Fibroblast of skin of abdomen (primary cell): ENCODE data around the gene DOLPP1.
A peak's percentile ranks its signal among the peaks of the same experiment; 100 is the strongest.
"Not testable (repeated sequence)": the region's sequence is repeated elsewhere in the genome, so short reads cannot be mapped to it uniquely, and the experiment has no call there.

Experiments
- DNase-seq: peaks from one replicate; pipeline ENCODE4 v3.0.0-alpha.2; 2013

Gene DOLPP1

GRCh38 chr9:129111528-129112151, 30.7 kb downstream of the DOLPP1 start:
- DNase-seq: peak; percentile 50

GRCh38 chr9:129112526-129112925, 31.6 kb downstream of the DOLPP1 start:
- DNase-seq: not testable (repeated sequence)

DNA sequence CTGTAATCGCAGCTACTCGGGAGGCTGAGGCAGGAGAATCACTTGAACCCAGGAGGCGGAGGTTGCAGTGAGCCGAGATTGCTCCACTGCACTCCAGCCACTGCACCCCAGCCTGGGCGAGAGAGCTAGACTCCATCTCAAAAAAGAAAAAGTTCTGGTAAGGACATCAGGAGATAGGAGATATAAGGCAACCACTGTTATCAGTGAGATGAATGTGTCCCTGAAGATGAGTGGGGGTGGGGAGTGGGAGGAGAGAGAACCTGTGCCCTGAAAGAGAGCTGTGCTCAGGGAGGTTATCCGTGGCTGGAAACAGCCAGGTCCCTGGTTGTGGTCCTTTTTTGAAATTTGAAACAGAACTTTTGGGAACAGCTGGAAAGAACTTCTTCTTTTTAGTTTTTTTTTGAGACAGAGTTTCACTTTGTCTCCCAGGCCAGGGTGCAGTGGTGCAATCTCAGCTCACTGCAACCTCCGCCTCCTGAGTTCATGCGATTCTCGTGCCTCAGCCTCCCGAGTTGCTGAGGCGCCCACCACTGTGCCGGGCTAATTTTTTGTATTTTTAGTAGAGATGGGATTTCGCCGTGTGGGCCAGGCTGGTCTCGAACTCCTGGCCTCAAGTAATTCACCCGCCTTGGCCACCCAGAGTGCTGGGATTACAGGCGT, 32.9 kb downstream of the DOLPP1 start:
- no peak for DNase-seq

GRCh38 chr9:129118799-129119198, 37.9 kb downstream of the DOLPP1 start:
- DNase-seq: no peak

DNA sequence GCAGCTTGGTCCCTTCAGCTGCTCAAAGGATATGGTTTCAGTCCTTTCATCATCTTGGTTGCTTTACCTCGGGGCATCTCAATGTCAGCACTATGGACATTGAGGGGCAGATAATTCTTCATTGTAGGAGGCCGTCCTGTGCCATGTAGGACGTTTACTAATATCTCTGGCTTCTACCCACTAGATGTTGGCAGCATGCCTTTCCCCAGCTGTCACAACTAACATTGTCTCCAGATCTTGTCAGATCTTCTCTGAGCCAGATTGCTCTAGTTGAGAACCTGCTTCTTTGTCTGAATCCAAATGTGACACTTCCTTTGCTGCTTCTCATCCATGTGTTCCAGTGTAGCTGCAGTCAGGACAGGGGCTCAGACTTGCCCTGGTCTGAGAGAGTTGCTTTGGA, 40.6 kb downstream of the DOLPP1 start:
- no peak for DNase-seq

- no peak for DNase-seq
These were observed 41.2 kb downstream of the DOLPP1 start for GRCh38 chr9:129122133-129122532.

DNA sequence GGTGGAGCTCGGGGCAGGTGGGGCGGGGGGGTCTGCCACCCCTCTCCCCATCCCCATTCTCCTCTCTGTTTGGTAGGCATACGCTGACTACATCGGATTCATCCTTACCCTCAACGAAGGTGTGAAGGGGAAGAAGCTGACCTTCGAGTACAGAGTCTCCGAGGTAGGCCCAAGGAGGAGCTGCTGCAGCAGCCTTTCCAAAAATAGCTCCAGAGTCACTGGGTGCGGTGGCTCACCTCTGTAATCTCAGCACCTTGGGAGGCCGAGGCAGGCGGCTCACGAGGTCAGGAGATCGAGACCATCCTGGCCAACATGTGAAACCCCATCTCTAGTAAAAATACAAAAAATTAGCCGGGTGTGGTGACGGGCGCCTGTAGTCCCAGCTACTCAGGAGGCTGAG, 42.1 kb downstream of the DOLPP1 start:
- DNase-seq: not testable (repeated sequence)

DNA sequence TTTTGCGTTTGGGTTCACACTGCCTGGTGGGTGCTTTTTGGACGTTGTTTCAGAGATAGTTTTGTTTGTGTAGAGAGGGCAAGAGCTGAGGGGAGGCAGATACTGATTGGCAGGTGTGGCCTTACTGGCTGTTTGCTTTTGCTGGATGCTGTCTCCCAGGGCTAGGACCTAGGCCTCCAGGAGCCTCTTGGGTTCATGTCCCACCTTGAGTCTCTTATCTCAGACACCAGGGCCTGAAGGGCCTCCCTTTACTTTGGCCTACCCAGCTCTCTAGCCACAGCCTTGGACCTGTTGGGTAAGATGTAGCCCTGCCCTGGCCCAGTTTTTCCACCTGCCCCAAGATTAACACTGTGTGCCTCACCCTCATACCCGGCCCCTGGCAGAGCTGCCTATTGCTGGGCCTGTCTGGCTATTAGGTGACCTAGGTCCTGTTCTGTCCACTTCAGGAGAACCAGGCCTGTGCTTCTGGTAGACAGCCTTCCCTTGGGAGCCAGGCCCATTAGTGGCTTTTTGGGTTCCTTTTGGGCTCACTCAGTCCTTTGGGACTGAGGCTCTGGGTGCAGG, 43.7 kb downstream of the DOLPP1 start:
- no peak for DNase-seq

GRCh38 chr9:129125478-129125877, 44.6 kb downstream of the DOLPP1 start:
- DNase-seq: peak; percentile 71

DNA sequence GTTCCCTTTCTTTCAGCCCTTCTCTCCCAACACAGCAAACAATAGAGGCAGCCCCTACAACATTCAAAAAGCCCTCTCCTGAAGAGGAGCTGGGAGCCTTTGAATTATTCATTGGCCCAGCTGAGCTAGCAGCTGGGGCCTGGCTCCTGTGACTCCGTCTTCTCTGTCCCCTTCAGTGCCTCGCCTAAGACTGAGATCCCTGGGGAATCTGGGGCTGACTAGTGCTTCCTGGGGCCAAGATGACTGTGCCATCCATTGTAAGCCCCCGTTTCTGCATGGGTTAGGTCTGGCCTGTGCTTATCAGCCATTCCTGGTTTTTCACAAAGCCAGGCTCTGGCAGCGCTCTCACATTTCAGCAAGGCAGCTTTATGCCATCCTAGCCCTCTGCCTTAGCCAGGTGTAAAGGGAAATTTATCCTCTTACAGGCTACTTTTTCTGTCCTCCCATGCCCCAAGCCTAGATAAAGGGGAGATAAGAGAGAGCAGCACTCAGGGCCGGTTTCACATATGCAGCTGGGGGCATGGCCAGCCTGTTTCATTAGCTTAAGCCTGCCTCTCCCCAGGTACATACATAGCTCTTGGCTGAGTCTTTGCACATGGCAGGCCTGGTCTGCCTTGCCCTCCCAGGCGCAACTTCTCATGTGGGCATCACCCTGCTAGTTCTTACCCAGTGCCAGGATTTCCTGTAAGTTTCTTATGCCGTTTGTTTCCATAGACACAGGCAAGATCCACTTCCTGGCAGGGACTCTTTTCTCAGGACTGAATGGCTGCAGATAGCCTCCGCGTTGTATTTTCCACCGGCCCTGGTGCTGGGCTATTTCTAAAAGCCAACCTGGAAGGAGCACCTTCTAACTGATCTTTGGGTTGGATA, 46.1 kb downstream of the DOLPP1 start:
- DNase-seq: no peak

DNA sequence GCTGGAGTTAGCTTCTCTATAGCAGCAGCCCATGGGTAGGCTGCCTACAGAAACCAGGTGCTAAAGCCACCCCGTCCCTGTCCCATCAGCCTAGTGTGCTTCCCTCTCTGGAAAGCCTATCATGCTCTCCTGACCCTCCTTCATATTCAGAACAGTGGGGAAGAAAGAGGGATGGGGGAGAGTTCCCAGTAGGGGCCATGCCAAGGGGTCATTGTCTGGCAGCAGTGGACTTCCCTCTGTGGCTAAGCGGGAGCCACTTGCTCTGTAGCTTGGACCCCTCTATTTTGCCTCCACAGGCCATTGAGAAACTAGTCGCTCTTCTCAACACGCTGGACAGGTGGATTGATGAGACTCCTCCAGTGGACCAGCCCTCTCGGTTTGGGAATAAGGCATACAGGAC, 47.8 kb downstream of the DOLPP1 start:
- no peak for DNase-seq

DNA sequence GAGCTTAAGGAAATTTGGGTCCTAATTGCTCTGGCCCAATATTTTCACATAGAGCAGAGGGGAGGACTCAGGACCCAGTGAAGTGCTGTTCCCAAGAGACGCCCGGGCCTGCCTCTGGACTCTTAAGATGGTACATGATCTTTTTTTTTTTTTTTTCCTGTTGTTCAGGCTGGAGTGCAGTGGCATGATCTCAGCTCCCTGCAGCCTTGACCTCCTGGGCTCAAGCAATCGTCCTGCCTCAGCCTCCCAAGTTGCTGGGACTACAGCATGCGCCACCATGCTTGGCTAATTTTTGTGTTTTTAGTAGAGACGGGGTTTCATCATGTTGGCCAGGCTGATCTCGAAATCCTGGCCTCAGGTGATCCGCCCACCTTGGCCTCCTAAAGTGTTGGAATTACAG, 49.4 kb downstream of the DOLPP1 start:
- not testable (repeated sequence) for DNase-seq

DNA sequence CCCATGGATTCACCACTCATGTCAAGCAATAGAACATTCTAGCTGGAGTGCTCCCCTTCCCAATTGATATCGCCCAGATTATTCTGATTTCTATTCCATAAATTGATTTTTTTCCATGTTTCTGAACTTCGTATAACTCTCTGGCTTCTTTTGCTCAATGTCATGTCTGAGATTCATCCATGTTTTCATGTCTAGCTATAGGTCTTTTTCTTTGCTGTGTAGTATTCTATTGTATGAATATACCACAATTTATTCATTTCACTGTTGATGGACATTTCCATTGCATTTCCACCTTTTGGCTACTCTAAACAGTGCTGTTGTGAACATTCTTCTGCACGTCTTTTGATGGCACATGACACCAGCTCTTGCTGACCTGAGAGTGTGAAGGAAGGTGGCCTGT, 49.9 kb downstream of the DOLPP1 start:
- DNase-seq: no peak

GRCh38 chr9:129131300-129132145, 50.6 kb downstream of the DOLPP1 start:
- DNase-seq: peak; percentile 58

DNA sequence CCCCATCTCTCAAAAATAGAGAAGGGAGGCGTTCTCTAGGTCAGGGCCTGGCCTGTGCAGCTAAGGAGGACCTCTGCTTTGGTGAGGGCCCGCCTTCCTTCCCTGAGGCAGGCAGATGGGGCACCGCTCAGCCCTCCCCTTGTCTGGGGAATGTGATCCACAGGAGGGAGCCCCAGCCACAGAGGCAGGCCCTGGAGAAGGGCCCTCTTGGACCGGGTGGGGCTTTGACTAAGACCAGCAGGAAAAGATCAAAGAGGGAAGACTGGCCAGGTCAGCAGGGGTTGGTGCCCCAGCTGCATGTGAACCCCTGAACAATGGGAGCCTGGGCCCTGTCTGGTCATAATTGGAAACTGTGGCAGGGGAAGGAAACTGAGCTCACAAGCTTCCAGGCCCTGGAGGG, 52.2 kb downstream of the DOLPP1 start:
- DNase-seq: no peak

GRCh38 chr9:129135476-129135875, 54.6 kb downstream of the DOLPP1 start:
- DNase-seq: no peak

DNA sequence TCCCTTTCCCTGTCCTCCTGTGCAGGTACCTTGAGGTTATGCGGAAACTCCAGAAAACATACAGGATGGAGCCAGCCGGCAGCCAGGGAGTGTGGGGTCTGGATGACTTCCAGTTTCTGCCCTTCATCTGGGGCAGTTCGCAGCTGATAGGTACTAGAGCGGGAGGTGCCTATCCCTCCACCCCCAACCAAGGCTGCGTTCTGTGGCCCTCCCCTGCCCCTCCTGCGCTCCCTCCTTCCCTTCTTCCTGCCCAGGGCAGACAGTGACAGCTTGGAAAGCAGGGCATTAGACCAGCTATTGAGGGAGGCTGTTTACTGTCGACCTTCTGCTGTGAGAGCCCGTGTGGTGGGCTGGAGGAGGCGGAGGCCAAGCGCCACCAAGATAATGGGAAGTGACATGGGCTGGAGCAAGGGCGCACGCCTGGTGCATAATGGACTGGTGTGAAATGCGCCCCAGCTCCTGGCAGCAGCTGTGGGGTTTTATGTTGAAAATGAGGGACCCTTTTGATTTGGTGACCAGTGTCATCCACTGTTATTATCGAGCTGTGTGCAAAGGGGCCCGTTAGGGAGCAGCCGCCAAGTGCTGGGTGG, 55.6 kb downstream of the DOLPP1 start:
- no peak for DNase-seq

DNA sequence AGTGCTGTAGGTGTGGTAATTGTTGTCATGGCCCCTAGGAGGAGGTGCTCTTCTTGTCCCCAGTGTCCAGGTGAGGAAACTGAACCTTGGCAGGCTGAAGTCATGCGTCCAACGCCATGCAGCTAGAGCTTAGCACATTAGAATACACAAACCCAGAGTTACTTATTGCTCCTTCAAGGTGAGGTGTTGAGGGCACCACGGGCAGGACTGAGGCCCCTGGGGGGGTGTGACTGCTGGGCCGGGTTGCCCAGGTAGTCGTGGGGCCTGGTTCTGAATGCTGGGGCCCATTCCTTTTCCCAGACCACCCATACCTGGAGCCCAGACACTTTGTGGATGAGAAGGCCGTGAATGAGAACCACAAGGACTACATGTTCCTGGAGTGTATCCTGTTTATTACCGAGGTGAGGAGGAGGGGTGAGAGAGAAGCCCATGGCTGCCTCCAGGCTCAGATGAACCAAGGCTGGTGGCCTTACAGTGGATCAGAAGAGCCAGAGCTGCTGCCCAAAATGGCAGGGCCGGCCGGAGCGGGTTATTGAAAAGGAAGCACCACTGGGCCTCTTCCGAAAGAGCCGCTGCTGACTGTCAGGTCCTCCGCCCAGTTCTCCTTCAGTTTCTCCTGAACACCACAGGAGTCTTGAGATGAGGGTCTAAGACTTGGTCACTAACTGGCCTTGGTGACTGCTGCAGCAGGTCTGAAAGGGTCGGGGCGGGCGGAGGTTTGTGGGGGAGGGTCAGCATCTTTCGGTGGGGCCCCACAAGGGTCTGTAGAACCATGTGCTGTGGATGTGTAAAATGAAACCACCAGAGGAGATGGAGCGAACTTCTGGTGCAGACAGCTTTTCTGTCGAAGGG, 56.6 kb downstream of the DOLPP1 start:
- no peak for DNase-seq

DNA sequence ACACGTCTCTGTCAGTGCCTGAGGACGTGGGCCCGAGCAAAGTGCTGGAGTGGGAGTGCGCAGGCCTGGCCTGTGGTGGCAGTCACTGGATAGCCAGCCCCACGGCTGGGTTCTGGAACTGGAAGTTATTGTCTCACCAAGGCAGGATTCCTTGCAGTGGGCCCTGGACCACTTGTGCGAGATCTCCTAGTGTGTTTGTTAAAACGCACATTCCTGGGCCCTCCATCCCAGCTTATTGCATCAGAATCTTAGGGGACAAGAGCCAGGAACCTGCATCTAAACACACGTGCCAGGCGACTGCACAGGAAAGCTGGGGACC, 57.2 kb downstream of the DOLPP1 start:
- no peak for DNase-seq

GRCh38 chr9:129138476-129139232, 57.7 kb downstream of the DOLPP1 start:
- DNase-seq: peak; percentile 12
